SK-N-MC (cell line): Measurements from ENCODE around the gene GNAO1.

Source experiments
- DNase-seq: peaks from one replicate; pipeline ENCODE4 v3.0.0-alpha.2; 2011; ENCODE audit warnings: low read depth, low spot score
- H3K27ac ChIP-seq: fragments of 200-600 bp; sonication (generic); 2 replicates; pipeline ENCODE4 v1.5.1; 2016; ENCODE audit warnings: mixed run types
- H3K36me3 ChIP-seq: fragments of 200-600 bp; sonication (generic); 2 replicates; pipeline ENCODE4 v1.6.1; 2017; ENCODE audit warnings: antibody characterized with exemption, low read length, mixed read lengths; ENCODE audit not compliant: insufficient read depth
- H3K4me3 ChIP-seq: fragments of 200-600 bp; sonication (generic); 2 replicates; pipeline ENCODE4 v1.5.1; 2016
- H3K9ac ChIP-seq: fragments of 200-600 bp; sonication (generic); 2 replicates; pipeline ENCODE4 v1.8.0; 2017; ENCODE audit warnings: mixed run types, mixed read lengths; ENCODE audit not compliant: insufficient read length
- H3K9me3 ChIP-seq: fragments of 200-600 bp; sonication (generic); 2 replicates; pipeline ENCODE4 v1.6.1; 2017; ENCODE audit warnings: low read depth, mild to moderate bottlenecking, antibody characterized with exemption, low read length, moderate library complexity, mixed read lengths
- EZH2 ChIP-seq: fragments of 200-600 bp; sonication (generic); IDR thresholded peaks from one replicate; pipeline ENCODE4 v1.6.1; 2017; ENCODE audit warnings: antibody characterized with exemption
- FOXP2 ChIP-seq: optimal IDR thresholded peaks from 2 replicates; pipeline ENCODE3; 2011; ENCODE audit warnings: mild to moderate bottlenecking, moderate library complexity; ENCODE audit not compliant: insufficient read depth; ENCODE audit errors: extremely low read length, control extremely low read depth
- POLR2AphosphoS5 ChIP-seq: IDR thresholded peaks from 2 replicates; pipeline ENCODE4 v1.6.1; 2012; ENCODE audit warnings: mild to moderate bottlenecking, low read depth, low read length, borderline replicate concordance

Gene GNAO1

DNA sequence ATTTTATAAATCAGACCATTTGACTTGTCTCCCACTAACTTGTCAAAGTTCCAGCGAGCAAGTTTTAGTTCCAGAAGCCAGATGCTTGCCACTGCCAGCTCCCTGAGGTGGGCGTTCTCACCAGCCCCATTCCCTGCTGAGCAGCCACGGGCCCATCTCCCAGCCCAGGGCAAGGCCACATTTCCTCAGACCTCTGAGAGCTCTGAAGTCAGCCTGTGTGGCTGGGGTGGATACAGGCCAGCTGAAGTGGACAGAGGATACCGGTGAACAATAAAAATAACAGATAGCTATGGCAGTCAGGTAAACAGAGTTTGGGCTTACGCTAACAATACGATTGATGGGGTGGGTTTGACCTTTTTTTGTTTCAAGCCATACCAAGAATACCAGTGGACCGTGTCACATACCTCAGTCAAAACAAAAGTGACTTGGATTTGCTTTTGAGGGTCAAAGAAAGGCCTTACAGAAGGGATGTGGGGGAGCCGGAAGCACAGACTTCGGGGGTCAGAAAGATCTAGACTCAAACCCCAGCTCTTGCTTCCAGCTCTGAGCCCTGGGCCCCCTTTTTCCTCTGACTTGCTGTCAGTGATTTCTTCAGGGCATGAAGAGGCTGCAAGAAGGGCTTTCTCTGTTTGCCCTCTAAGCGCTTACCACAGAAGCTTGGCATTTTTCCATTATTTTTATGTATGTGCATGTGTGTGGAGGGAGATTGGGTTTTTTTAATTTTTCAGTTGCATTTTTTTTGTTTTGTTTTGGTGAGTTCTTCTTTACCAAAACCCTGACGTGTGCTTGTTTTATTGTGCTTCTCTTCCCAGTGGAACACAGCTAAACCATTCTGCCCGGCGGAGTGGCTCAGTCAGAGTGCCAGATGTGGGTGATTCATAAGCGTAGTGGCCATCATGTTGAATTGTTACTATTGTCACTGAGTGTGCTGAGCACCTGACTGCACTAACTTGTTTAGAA is 109.9 kb downstream of the GNAO1 start:
- DNase-seq, result peak; percentile 2
- no peaks in the 10 kb centered on the region for H3K9me3 ChIP-seq
- no peak overlapping the region for H3K9ac ChIP-seq
- TF ChIP-seq POLR2AphosphoS5 (no peak), EZH2 (no peak), FOXP2 (no peak)
- H3K36me3 ChIP-seq, result no peaks in the 10 kb centered on the region
- H3K27ac ChIP-seq, result no peak overlapping the region
- H3K4me3 ChIP-seq, result no peak overlapping the region

- no peak for DNase-seq
- Histone ChIP-seq H3K4me3 (no peak overlapping the region), H3K9ac (no peak overlapping the region), H3K27ac (no peak overlapping the region), H3K36me3 (no peaks in the 10 kb centered on the region), H3K9me3 (no peaks in the 10 kb centered on the region)
- no peak for TF ChIP-seq POLR2AphosphoS5
- TF ChIP-seq FOXP2, result no peak
- TF ChIP-seq EZH2, result no peak
Observed at GRCh38 chr16:56302506-56302905, 111.2 kb downstream of the GNAO1 start.

- Histone ChIP-seq H3K9ac (no peak overlapping the region), H3K4me3 (no peak overlapping the region), H3K36me3 (no peaks in the 10 kb centered on the region), H3K27ac (no peak overlapping the region), H3K9me3 (no peaks in the 10 kb centered on the region)
- no peak for DNase-seq
- TF ChIP-seq FOXP2 (no peak), POLR2AphosphoS5 (no peak), EZH2 (no peak)
Observed at GRCh38 chr16:56303066-56303715, 111.9 kb downstream of the GNAO1 start.

DNA sequence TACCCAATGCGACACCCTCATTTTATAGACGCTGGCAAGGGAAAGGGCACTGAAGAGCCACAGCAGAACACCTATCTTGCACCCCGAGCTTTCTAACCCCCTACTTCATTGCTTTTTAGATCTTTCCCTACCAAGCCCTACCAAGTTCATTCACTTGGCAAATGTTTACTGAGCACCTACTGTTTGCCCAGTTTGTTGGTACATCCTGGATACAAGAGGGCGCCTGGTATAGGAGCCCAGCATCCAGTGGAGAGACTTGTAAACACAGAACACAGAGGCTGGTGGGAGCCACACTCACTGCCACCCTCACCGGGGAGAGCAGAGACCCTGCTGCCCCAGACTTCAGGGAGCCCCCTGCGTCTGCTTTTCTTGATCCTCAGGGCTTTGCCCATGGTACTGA is 112.6 kb downstream of the GNAO1 start:
- DNase-seq, result no peak
- no peak overlapping the region for H3K4me3 ChIP-seq
- no peak overlapping the region for H3K9ac ChIP-seq
- no peak for TF ChIP-seq FOXP2
- no peak for TF ChIP-seq POLR2AphosphoS5
- no peaks in the 10 kb centered on the region for H3K9me3 ChIP-seq
- no peaks in the 10 kb centered on the region for H3K36me3 ChIP-seq
- no peak overlapping the region for H3K27ac ChIP-seq

GRCh38 chr16:56305956-56306565 is 114.8 kb downstream of the GNAO1 start:
- Histone ChIP-seq H3K27ac (no peak overlapping the region), H3K4me3 (no peak overlapping the region), H3K9me3 (no peaks in the 10 kb centered on the region), H3K9ac (no peak overlapping the region), H3K36me3 (no peaks in the 10 kb centered on the region)
- DNase-seq, result no peak
- TF ChIP-seq EZH2, result no peak
- no peak for TF ChIP-seq POLR2AphosphoS5
- TF ChIP-seq FOXP2, result no peak

- H3K27ac ChIP-seq, result no peak overlapping the region
- TF ChIP-seq POLR2AphosphoS5 (no peak), FOXP2 (no peak), EZH2 (no peak)
- no peaks in the 10 kb centered on the region for H3K9me3 ChIP-seq
- H3K36me3 ChIP-seq, result no peaks in the 10 kb centered on the region
- no peak for DNase-seq
- H3K9ac ChIP-seq, result no peak overlapping the region
- no peak overlapping the region for H3K4me3 ChIP-seq
Observed at GRCh38 chr16:56306690-56307533, 115.6 kb downstream of the GNAO1 start.

DNA sequence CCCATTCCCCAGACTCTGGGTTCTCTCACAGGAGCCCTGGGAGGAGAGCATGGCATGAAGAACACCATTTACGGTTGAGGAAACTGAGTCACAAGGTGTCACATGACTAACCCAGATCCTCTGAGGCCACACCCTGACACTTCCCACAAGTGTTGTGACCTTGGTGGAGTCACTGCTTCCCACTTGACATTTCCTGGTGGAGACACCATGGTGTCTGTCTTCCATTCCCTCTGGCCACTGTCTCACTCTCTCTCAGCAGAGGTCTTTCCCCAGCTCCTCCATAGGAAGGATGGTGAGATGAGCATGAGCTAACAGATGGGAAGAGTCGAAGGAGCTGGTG is 116.2 kb downstream of the GNAO1 start:
- DNase-seq, result no peak
- Histone ChIP-seq H3K27ac (no peak overlapping the region), H3K4me3 (no peak overlapping the region), H3K9me3 (no peaks in the 10 kb centered on the region), H3K36me3 (no peaks in the 10 kb centered on the region), H3K9ac (no peak overlapping the region)
- TF ChIP-seq POLR2AphosphoS5, result no peak
- TF ChIP-seq FOXP2, result no peak
- TF ChIP-seq EZH2, result no peak
